Stimulated activated CD8-positive, alpha-beta memory T cell treated with anti-CD3 and anti-CD28 coated beads, Interleukin-4, amount 100 ng/mL, for 48 hours (primary cell): Measurements from ENCODE around the gene CAND2.
A peak's percentile ranks its signal among the peaks of the same experiment; 100 is the strongest.
"Not testable (repeated sequence)": the region's sequence is repeated elsewhere in the genome, so short reads cannot be mapped to it uniquely, and the experiment has no call there.

Experiments
- DNase-seq: peaks from one replicate; pipeline ENCODE4 v3.0.0-alpha.2; 2020

CAND2 gene

GRCh38 chr3:12866836-12867235, 70.4 kb downstream of the CAND2 start:
- DNase-seq, result no peak

GRCh38 chr3:12868039-12869034, 71.9 kb downstream of the CAND2 start:
- peak; percentile 75 for DNase-seq

GRCh38 chr3:12869035-12869621, 72.6 kb downstream of the CAND2 start:
- DNase-seq, result peak; percentile 71

GRCh38 chr3:12870942-12871341, 74.5 kb downstream of the CAND2 start:
- no peak for DNase-seq

GRCh38 chr3:12871404-12871983, 75.0 kb downstream of the CAND2 start:
- no peak for DNase-seq

- DNase-seq, result peak; percentile 37
Observed at GRCh38 chr3:12875857-12876836, 79.7 kb downstream of the CAND2 start.

- no peak for DNase-seq
Observed at GRCh38 chr3:12877040-12877439, 80.6 kb downstream of the CAND2 start.

- no peak for DNase-seq
Observed at GRCh38 chr3:12878141-12878574, 81.7 kb downstream of the CAND2 start.

GRCh38 chr3:12878758-12879157, 82.3 kb downstream of the CAND2 start:
- DNase-seq, result not testable (repeated sequence)

GRCh38 chr3:12879191-12879815, 82.8 kb downstream of the CAND2 start:
- no peak for DNase-seq

GRCh38 chr3:12881858-12882257, 85.4 kb downstream of the CAND2 start:
- DNase-seq, result not testable (repeated sequence)

GRCh38 chr3:12882336-12883310, 86.1 kb downstream of the CAND2 start:
- DNase-seq, result no peak

- DNase-seq, result no peak
Observed at GRCh38 chr3:12884186-12884680, 87.8 kb downstream of the CAND2 start.
